Ishikawa (cell line): Measurements from ENCODE around the gene TMCC1.

Experiments
- CREB1 ChIP-seq: IDR thresholded peaks from 2 replicates; pipeline ENCODE4 v1.6.1; 2012; ENCODE audit warnings: low read depth
- EGR1 ChIP-seq: IDR thresholded peaks from 2 replicates; pipeline ENCODE4 v1.6.1; 2012
- EP300 ChIP-seq: IDR thresholded peaks from 2 replicates; pipeline ENCODE4 v1.6.1; 2012; ENCODE audit warnings: borderline replicate concordance
- FOXM1 ChIP-seq: IDR thresholded peaks from 2 replicates; pipeline ENCODE4 v1.6.1; 2012; ENCODE audit warnings: low read depth, borderline replicate concordance
- NFIC ChIP-seq: IDR thresholded peaks from 2 replicates; pipeline ENCODE4 v1.6.1; 2012
- RAD21 ChIP-seq: IDR thresholded peaks from 2 replicates; pipeline ENCODE4 v1.6.1; 2012; ENCODE audit warnings: low read depth
- TAF1 ChIP-seq: IDR thresholded peaks from 2 replicates; pipeline ENCODE4 v1.6.1; 2012; ENCODE audit warnings: low read depth, mild to moderate bottlenecking
- TEAD4 ChIP-seq: IDR thresholded peaks from 2 replicates; pipeline ENCODE4 v1.6.1; 2012
- USF1 ChIP-seq: IDR thresholded peaks from 2 replicates; pipeline ENCODE4 v1.6.1; 2012
- YY1 ChIP-seq: IDR thresholded peaks from 2 replicates; pipeline ENCODE4 v1.6.1; 2012; ENCODE audit warnings: low read depth
- ZBTB7A ChIP-seq: IDR thresholded peaks from 2 replicates; pipeline ENCODE4 v1.6.1; 2012; ENCODE audit warnings: low read depth
- TF ChIP-seq, protein P1 (sequence below): IDR thresholded peaks from 2 replicates; pipeline ENCODE4 v1.6.1; 2012
- TF ChIP-seq, protein P2 (sequence below): IDR thresholded peaks from 2 replicates; pipeline ENCODE4 v1.6.1; 2012; ENCODE audit warnings: low read depth, mild to moderate bottlenecking

- TF ChIP-seq TAF1 = no peak
- no peak for TF ChIP-seq RAD21
- no peak for TF ChIP-seq CREB1
- TF ChIP-seq ZBTB7A = no peak
- no peak for TF ChIP-seq YY1
- TF ChIP-seq, protein P1, sequence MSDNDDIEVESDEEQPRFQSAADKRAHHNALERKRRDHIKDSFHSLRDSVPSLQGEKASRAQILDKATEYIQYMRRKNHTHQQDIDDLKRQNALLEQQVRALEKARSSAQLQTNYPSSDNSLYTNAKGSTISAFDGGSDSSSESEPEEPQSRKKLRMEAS = no peak
- no peak for TF ChIP-seq USF1
- TF ChIP-seq EP300 = no peak
- TF ChIP-seq NFIC = no peak
- TF ChIP-seq TEAD4 = no peak
- no peak for TF ChIP-seq EGR1
- TF ChIP-seq, protein P2, sequence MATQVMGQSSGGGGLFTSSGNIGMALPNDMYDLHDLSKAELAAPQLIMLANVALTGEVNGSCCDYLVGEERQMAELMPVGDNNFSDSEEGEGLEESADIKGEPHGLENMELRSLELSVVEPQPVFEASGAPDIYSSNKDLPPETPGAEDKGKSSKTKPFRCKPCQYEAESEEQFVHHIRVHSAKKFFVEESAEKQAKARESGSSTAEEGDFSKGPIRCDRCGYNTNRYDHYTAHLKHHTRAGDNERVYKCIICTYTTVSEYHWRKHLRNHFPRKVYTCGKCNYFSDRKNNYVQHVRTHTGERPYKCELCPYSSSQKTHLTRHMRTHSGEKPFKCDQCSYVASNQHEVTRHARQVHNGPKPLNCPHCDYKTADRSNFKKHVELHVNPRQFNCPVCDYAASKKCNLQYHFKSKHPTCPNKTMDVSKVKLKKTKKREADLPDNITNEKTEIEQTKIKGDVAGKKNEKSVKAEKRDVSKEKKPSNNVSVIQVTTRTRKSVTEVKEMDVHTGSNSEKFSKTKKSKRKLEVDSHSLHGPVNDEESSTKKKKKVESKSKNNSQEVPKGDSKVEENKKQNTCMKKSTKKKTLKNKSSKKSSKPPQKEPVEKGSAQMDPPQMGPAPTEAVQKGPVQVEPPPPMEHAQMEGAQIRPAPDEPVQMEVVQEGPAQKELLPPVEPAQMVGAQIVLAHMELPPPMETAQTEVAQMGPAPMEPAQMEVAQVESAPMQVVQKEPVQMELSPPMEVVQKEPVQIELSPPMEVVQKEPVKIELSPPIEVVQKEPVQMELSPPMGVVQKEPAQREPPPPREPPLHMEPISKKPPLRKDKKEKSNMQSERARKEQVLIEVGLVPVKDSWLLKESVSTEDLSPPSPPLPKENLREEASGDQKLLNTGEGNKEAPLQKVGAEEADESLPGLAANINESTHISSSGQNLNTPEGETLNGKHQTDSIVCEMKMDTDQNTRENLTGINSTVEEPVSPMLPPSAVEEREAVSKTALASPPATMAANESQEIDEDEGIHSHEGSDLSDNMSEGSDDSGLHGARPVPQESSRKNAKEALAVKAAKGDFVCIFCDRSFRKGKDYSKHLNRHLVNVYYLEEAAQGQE = no peak
- no peak for TF ChIP-seq FOXM1
Measured at GRCh38 chr3:129831503-129831902, 62.0 kb downstream of the TMCC1 start.
